NCI-H345 treated with DMSO at 0.1 percent for 48 hours (cell line): ENCODE results near the gene MUS81.
A peak's percentile ranks its signal among the peaks of the same experiment; 100 is the strongest.
"Not testable (repeated sequence)": the region's sequence is repeated elsewhere in the genome, so short reads cannot be mapped to it uniquely, and the experiment has no call there.

Source experiments
- DNase-seq: peaks from one replicate; lab custom pipeline; 2025; ENCODE audit not compliant: unreplicated experiment; lab: John Stamatoyannopoulos, UW

Gene MUS81, protein sequence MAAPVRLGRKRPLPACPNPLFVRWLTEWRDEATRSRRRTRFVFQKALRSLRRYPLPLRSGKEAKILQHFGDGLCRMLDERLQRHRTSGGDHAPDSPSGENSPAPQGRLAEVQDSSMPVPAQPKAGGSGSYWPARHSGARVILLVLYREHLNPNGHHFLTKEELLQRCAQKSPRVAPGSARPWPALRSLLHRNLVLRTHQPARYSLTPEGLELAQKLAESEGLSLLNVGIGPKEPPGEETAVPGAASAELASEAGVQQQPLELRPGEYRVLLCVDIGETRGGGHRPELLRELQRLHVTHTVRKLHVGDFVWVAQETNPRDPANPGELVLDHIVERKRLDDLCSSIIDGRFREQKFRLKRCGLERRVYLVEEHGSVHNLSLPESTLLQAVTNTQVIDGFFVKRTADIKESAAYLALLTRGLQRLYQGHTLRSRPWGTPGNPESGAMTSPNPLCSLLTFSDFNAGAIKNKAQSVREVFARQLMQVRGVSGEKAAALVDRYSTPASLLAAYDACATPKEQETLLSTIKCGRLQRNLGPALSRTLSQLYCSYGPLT

DNA sequence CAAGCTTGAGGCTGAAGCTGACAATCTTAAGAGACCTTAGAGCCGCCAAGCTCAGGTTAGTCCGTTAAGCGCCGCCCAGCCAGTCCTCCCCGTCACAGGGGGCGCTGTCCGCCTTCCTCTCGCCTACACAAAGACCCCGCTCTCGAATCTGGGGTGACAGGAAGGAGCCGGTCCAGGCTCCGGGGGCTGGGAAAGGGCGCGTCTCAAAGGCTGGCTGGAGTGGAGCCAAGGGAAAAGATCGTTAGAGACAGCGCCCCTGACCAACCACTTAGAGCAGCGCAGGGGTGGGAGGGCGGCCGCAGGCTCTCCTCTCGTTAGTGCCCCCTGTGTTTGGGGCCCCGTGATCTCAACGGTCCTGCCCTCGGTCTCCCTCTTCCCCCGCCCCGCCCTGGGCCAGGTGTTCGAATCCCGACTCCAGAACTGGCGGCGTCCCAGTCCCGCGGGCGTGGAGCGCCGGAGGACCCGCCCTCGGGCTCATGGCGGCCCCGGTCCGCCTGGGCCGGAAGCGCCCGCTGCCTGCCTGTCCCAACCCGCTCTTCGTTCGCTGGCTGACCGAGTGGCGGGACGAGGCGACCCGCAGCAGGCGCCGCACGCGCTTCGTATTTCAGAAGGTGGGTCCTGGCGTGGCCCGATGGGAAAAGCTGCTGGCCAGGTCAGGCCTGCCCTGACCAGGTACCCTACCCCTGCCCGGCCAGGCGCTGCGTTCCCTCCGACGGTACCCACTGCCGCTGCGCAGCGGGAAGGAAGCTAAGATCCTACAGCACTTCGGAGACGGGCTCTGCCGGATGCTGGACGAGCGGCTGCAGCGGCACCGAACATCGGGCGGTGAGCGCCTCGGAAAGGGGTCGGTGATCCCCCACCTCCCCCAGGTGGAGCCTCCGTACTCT lies at the start of gene MUS81:
MUS81 (plus strand) TSS at position 156 of the 887 bp plus-strand sequence; CDS start at position 477, 321 bp downstream.
- peak; percentile 91 for DNase-seq

DNA sequence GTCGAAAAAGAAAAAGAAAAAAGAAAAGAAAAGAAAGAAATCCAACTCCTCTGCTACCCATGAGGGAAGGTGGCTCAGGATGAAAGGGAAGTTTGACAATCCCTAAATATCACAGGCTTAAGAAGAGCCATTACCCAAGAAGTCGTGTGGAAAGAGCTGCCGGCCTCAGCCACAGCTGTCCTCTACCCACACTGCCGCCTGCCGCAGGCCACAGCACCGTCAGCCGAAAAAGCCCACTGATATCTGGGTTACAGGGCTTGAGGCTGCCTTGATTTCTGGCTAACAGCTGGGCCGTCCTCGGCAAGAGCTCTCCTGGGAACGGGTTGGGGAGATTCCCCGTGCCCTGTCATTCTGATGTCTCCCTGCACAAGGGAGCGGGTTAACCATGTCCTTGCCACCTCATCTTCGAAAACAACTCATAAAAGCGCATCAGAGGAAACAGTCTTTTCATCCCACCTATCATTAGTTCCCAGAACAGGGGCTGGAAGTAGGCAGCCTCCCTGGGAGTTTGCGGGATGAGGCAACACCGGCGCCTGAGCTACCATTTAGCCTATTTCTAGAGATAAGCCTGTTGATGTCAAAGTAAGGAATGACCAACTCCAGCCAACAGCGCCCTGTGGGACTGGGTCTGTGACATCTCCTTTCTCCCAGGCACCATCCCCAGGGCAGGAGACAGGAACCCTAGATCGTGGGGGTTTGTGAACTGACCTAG lies 48.3 kb upstream of the MUS81 start:
- DNase-seq, result no peak

DNA sequence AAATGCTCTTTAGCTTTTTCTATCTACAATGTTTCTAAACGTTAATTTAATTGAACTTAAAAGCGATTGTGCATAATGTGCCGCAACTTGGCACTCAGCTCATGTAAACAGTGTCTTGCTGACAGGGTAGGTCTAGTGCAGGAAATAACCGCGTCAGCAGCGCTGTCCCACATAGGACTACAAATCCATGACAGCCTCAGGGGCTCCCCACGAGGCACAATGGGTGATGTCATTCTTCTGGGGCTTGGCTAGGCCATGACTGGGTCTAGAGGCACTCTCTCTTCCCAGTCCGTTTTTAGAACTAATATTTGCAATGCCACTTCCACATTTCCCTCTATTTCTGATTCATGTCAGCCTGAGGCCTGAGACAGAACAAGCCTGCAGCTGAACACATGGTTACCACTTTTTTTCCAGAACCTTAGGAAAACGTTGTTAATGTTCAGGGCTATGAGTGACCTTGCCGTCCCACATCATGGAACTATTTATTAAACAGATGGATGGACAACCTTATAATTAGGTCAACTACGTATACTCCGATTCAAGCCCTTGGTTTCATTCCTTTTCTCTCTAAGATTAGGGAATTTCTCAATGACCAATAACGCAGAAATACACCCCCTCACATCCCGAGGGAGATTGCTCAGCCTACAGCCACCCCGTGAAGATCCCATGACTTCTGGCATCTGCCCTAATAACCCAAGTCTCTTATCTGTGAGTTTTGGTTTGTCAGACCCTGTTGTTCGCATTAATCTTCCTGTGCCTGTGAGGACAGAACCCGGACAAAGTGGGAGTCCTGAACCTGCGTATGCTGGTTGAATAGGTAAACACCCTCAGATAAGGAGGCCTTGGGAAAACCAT lies 45.9 kb upstream of the MUS81 start:
- DNase-seq, result no peak

DNA sequence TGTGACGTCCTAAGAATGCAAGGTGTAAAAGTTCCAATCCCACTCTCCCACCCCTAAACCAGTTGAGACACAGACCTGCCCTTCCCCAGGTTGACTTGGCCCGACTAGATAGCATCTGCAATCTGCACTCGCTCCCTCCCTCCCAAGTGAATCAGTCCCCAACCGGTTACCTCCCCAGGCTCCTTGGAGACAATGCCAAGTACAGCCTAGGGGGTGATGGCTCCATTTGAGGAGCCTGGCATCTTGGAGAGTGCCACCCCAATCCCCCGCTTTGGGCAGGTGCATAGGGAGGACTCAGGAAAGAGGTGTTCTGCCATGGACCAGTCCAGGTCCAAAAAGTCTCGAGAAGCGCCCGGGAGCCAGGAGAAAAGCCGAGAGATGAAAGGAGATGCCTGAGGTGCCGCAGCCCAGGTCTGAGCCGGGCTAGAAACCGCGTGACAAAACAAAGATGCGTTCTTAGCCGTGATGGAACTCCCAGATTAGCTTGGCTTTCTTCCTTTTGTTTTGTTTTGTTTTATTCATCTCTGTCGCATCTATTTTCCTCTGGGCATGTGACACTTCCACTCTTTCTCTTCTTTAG lies 45.2 kb upstream of the MUS81 start:
- no peak for DNase-seq

DNA sequence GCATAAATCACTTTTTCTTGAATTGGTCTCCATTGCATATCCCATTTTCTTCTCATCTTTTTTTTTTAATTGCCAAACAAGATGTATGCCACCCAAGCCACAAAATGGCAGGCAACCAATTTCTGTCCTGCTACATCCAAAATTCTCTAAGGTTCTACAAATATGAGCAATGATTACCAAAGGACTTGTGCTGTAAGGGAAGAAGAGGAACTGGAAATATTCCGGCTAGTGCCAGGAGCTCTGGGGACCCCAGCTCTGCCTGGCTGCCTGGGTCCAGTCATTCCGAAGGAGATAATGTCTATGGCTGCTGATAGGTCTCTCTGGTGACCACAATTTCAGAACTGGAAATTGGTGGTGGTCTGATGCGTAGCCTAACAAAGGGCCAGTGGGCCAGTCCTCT lies 43.5 kb upstream of the MUS81 start:
- no peak for DNase-seq

DNA sequence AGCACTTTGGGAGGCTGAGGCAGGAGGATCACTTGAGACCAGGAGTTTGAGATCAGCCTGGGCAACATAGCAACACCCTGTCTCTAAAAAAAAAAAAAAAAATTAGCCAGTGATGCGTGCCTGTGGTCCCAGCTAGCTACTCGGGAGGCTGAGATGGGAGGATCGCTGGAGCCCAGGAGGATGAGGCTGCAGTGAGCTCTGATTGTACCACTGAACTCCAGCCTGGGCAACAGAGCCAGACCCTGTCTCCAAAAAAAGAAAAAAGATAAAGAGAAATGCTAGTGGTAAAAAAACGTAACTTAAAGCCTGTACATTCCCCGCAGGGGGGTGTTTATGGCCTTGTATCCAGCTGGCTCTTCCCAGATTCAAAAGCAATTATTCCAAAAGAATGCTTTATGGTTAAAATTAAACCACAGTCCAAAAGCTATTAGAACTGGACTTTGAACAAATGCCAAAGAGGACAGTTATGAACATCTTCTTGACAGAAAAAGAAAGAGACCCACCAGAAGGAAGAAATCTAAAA lies 42.9 kb upstream of the MUS81 start:
- no peak for DNase-seq

DNA sequence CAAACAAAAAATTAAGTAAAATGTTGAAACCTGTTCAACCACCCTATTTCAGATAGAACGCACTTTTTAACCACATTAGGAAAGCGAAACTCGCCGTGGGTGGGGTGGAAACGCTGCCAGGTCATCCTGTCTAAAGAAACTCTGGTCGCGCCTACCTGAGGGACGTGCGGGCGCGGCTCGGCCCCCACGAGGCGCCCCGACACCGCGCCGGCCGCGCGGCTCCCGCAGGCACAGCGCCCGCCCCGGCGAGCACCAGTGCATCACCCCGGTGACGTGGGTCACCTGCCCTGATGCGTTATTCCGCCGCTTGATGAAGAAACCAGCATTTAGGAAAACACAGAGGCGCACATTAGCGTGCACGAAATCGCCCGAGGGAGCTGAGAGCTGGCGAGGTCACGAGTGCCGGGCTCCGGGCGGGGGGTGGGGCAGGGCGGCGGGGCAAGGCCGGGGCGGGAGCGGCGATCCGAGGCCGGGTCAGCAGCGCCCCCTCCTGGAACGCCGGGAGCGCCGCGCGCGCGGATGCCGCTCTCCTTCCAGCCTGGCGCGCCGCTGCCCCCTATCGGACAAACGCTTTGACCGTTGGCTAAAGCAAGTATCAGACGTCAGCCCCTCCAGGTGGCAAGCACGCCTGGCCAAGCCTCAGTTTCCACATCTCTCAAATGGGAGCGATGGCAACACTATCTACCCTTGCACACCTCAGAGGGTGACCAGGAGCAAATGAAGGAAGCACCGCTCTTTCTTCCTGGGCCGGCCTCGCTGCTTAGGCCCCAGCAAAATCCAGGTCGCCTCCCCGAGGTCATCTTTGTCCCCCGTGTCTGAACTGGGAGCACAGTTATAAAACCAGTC lies 42.2 kb upstream of the MUS81 start:
- DNase-seq, result peak; percentile 84

DNA sequence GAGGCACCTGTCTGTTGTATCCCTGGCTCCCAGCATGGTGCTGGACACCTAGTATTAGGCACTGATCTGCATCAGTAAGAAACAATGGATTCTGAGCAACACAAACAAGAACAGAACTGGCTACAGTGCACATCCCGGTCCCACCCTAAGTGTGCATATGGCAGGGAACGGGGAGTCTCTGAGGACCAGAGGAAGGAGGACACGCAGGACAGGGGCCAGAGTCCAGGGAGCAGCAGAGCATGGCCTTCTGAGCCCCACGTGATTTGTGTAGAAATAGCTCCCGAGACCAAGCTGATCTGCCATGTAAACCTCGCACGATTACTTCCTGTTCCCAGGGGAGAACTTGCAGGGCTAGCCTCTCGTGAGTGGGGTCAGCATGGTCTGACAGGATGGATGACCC lies 39.1 kb upstream of the MUS81 start:
- peak; percentile 83 for DNase-seq

DNA sequence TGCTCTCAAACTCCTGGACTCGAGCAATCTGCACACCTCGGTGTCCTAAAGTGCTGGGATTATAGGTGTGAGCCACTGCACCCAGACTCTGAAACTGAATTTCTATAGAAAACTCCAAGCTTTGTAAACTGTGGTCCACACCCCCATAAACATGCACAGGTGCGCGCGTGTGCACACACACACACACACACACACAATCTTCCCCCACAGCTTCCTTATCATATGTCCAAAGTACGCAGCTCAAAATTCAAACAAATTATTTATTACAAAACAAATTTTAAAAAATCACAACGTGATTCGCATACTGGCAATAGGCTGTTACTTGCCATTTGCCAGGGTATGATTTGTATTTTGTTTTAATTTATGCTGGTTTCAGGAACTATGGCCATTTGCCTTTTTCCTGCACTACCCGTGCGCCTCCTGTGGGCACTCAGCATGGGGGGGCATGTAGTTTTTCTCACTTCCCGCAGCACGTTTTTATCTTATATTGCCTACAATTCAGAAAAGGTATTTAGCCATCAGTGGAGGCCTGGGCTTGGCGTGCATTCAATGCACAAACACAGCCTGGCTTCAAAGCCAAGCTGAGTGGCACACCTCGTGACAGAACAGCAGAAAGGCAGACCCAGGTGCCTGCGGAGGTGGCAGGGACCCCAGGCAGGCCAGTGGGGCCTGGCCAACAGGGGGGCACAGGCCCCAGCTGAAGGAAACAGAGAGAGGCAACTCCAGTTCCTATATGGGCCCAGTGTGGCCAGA lies 37.3 kb upstream of the MUS81 start:
- DNase-seq, result no peak

DNA sequence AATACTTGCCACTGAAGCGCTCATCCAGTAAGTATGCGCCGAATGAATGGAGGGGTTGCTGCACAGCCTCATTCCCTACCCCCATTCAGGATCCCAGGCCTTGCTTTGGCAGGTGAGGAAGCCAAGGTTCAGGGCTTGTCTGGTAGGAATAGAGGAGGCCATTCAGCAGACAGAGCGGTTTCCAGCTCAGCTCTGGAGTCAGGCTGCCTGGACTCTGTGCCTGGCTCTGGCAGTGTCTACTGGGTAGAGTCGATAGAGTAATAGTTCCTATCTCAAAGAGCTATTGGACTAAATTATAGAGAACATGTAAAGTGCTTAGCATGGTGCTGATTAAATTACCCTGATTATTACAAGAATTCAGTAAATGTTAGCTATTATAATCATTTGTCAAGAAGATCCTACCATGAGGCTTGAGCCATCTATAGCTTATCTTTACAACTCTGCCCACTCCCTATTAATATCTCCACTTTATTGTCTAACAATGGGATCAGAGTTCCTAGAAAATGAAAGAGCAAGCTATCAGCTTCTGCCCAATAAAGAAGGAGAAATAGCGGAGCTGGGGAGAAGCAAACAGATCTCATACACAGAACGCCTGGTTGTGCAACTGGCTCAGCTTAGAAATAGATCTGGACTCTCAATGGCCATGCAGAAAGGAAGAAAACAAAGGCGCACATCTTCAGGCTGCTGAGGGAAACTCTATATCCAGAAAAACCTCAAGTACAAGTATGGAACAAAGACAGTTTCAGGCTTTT lies 33.1 kb upstream of the MUS81 start:
- no peak for DNase-seq

DNA sequence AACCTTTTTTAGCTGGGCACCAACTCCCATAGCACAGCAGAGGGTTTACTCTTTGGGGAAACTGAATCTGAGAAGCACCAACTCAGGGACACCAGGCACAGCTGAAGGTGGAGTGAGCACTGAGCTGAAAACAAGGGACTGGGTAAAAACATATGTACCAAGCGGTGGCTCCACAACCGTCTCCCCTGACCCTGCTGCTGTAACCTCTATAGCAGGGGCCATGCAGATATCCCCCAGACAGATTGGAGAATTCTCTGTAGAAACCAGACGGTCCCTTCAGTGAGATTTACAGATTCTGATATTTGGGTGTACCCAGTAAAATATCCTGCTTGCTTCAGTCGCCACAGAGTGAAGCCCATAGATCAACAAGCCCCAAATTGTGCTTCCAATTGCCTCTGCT lies 30.8 kb upstream of the MUS81 start:
- DNase-seq, result no peak

DNA sequence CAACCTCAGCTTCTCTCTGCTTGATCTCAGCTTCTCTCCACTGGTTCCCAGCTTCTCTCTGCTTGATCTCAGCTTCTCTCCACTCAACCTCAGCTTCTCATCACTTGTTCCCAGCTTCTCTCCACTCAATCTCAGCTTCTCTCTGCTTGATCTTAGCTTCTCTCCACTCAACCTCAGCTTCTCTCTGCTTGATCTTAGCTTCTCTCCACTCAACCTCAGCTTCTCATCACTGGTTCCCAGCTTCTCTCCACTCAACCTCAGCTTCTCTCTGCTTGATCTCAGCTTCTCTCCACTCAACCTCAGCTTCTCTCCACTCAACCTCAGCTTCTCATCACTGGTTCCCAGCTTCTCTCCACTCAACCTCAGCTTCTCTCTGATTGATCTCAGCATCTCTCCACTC lies 28.0 kb upstream of the MUS81 start:
- not testable (repeated sequence) for DNase-seq

DNA sequence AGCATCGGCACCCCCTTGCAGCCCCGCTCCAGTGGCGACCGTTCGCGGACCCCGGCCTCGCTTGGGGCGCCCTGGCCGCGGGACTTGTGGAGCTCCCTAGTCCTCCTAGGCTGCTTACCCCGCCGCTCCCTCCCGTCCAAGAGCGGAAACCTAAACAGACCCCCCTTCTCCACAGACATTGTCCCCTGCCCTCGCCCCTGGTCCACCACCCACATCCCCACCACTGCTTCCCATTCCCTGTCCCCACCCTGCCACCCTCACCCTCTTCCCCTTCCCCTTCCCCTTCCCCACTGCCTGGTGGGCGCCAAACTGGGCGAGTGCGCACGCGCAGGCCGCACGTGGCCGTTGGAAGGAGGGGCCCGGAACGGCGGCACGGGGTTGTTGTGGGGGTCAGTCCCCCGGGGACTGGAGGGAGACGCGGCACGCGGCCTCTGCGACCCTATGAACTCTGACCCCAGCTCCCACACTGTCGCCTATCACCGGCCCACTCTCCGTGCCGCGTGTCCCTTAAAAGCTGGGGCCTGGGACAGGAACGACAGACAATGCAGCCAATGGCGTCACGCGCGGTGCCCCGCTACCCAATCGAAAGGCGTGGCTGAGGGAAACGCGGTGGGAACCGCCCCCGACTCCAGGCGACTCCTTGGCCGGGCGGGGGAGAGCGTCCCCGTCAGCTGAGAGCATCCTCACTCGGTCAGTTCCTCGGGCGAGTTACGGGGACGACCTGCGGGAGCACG lies 26.8 kb upstream of the MUS81 start, which contains the start of gene SNX32:
SNX32 (plus strand) TSS at position 667 of the 734 bp plus-strand sequence. CDS start 103 bp downstream, outside the sequence.
- peak; percentile 85 for DNase-seq

DNA sequence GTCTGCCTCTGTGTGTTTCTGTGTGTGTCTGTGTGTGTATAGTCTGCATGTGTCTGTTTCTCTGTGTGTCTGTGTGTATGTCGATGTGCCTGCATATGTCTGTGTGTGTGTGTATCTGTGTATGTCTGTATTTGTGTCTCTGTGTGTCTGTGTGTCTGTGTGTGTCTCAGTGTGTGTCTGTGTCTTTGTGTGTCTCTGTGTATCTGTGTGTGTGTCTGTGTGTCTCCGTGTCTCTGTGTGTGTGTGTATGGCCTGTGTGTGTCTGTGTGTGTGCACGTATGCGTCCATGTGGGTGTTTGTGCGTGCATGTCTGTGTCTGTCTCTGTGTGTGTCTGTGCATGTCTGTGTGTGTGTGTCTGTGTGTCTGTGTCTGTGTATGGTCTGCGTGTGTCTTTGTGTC lies 26.0 kb upstream of the MUS81 start:
- no peak for DNase-seq

DNA sequence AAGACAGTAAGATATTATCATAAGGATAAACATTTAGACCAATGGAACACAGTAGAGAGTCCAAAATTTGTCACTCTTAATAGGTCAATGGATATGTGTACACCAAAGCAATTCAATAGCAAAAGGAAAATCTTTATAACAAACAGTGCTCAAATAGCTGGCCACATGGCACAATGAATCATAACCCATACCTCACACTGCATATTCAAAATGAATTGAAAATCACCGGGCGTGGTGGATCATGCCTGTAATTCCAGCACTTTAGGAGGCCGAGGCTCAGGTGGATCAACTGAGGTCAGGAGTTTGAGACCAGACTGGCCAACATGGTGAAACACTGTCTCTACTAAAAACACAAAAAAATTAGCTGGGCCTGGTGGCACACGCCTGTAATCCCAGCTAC lies 18.1 kb upstream of the MUS81 start:
- no peak for DNase-seq

DNA sequence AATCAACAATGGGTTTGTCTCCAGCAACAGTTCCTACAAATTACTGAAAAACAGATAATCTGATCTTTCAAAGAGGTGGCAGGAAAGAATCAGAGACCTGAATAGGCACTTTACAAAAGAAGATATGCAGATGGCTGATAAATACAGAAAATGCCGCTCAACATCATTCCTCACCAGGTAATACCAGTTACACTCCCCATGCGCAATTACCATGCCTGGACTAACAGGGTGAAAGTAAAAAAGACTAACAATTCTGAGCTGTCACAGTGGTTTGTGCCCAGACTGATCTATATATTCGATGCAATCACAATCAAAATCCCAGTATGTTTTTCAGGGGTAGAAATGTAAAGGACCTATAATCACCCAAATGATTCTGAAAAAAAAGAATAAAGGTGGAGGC lies 16.4 kb upstream of the MUS81 start:
- DNase-seq, result no peak
